GM12878 (cell line): Measurements from ENCODE around the gene KARS1. TPM values are rescaled to one million over a fixed set of nuclear protein-coding genes. Genes with fewer than 3 reads are reported as not detected.

Source experiments
- ATAC-seq: fragments of 200-7000 bp; cut with Tn5 transposase; 3 replicates; pipeline ENCODE4 v1.9.1; 2020; ENCODE audit warnings: mild to moderate bottlenecking, moderate library complexity
- BruUV-seq: library from RNA; stranded (reverse); fragments of 400-500 nt; replicated peaks from 2 replicates; lab custom pipeline; 2021; lab: Mats Ljungman, UMichigan
- CTCF ChIA-PET: fragments of 300-600 bp; sonication (Branson Sonifier 250); formaldehyde crosslinking; extraction: SDS; loops from one replicate; lab custom pipeline; 2021; ENCODE audit warnings: inconsistent platforms; lab: Yijun Ruan, JAX
- POLR2A ChIA-PET: fragments of 350-600 bp; formaldehyde crosslinking; extraction: SDS; loops from one replicate; lab custom pipeline; 2021; ENCODE audit warnings: inconsistent platforms; lab: Charles Lee
- RAD21 ChIA-PET: fragments of 300-600 bp; sonication (Branson Sonifier 250); formaldehyde crosslinking; loops from one replicate; lab custom pipeline; 2023; ENCODE audit warnings: antibody characterized with exemption; ENCODE audit not compliant: unreplicated experiment; lab: Charles Lee
- SMC1A ChIA-PET: fragments of 300-600 bp; sonication (Branson Sonifier 250); formaldehyde crosslinking; loops from one replicate; lab custom pipeline; 2023; ENCODE audit not compliant: unreplicated experiment, uncharacterized antibody; lab: Charles Lee
- DNase-seq: peaks from one replicate; pipeline ENCODE4 v3.0.0-alpha.2; 2011; ENCODE audit warnings: low read depth, low spot score
- FAIRE-seq: peaks from 3 replicates; lab custom pipeline; 2011; peaks lifted over from hg19 to GRCh38; lab: Jason Lieb, UNC
- H2AFZ ChIP-seq: 2 replicates; pipeline ENCODE4 v1.6.0; 2011; ENCODE audit warnings: low read depth, low read length, control low read depth; ENCODE audit not compliant: control insufficient read depth
- H3K27ac ChIP-seq: 2 replicates; pipeline ENCODE4 v1.5.1; 2011; ENCODE audit warnings: control low read depth; ENCODE audit not compliant: control insufficient read depth, insufficient read depth
- H3K27me3 ChIP-seq, 2 experiments: replicated peaks in 1 of 2; 2 replicates each; pipeline versions ENCODE4 v1.6.0 to v1.6.1; 2011; ENCODE audit warnings: low read length in 1 of 2; ENCODE audit not compliant: control insufficient read depth in 2 of 2, insufficient read depth in 2 of 2
- H3K36me3 ChIP-seq, 2 experiments: 2 replicates each; pipeline ENCODE4 v1.5.1; 2011; ENCODE audit warnings: low read length in 1 of 2; ENCODE audit not compliant: control insufficient read depth in 2 of 2, insufficient read depth in 2 of 2
- H3K4me1 ChIP-seq: 2 replicates; pipeline ENCODE4 v1.6.1; 2011; ENCODE audit warnings: mild to moderate bottlenecking, low read length, moderate library complexity, mixed read lengths; ENCODE audit not compliant: control insufficient read depth, insufficient read depth
- H3K4me2 ChIP-seq: 2 replicates; pipeline ENCODE4 v1.6.0; 2011; ENCODE audit warnings: control low read depth; ENCODE audit not compliant: control insufficient read depth, insufficient read depth
- H3K4me3 ChIP-seq: fragments of 200-600 bp; sonication (generic); 2 replicates; pipeline ENCODE4 v1.5.1; 2016
- H3K79me2 ChIP-seq: 2 replicates; pipeline ENCODE4 v1.6.0; 2011; ENCODE audit warnings: low read length; ENCODE audit not compliant: control insufficient read depth, insufficient read depth
- H3K9ac ChIP-seq: 2 replicates; pipeline ENCODE4 v1.8.0; 2011; ENCODE audit warnings: low read length, control low read depth, mixed read lengths; ENCODE audit not compliant: control insufficient read depth, insufficient read depth
- H3K9me3 ChIP-seq: replicated peaks from 3 replicates; pipeline ENCODE4 v1.5.1; 2011; ENCODE audit warnings: mild to moderate bottlenecking, low read length; ENCODE audit not compliant: control insufficient read depth, insufficient read depth
- H4K20me1 ChIP-seq: 2 replicates; pipeline ENCODE4 v1.6.0; 2011; ENCODE audit not compliant: control insufficient read depth, insufficient read depth
- CTCF ChIP-seq, 3 experiments: IDR thresholded peaks in 2 of 3; conservative IDR thresholded peaks in 1 of 3; 2 replicates each; pipeline ENCODE4 v1.5.1; 2011; ENCODE audit warnings: low read depth in 3 of 3, low read length in 3 of 3, mild to moderate bottlenecking in 3 of 3, control low read depth in 2 of 3, moderate library complexity in 2 of 3, inconsistent platforms in 1 of 3, mixed read lengths in 1 of 3; ENCODE audit not compliant: control insufficient read depth in 2 of 3, insufficient read depth in 1 of 3; ENCODE audit errors: extremely low read depth in 1 of 3
- E2F8 ChIP-seq: fragments of 450-650 bp; IDR thresholded peaks from 2 replicates; pipeline ENCODE4 v1.6.1; 2018; ENCODE audit warnings: mild to moderate bottlenecking, low read depth, moderate library complexity; ENCODE audit not compliant: partially characterized antibody
- EP300 ChIP-seq, 2 experiments: fragments of 150-350 bp in 1 of 2; IDR thresholded peaks; 2 replicates each; pipeline ENCODE4 v1.6.1; 2011 to 2012; ENCODE audit warnings: low read depth in 2 of 2, low read length in 2 of 2, borderline replicate concordance in 1 of 2, improper control_type of control experiment in 1 of 2, inconsistent platforms in 1 of 2; ENCODE audit not compliant: control insufficient read depth in 1 of 2
- GATAD2B ChIP-seq: fragments of 450-650 bp; conservative IDR thresholded peaks from 2 replicates; pipeline ENCODE4 v1.6.1; 2017; ENCODE audit warnings: low read depth, mild to moderate bottlenecking, moderate library complexity
- NR2C2 ChIP-seq: IDR thresholded peaks from 2 replicates; pipeline ENCODE4 v1.6.1; 2011; ENCODE audit warnings: borderline replicate concordance, low read depth; ENCODE audit not compliant: control insufficient read depth, insufficient read length
- PBX3 ChIP-seq: IDR thresholded peaks from 2 replicates; pipeline ENCODE4 v1.6.1; 2011; ENCODE audit warnings: mild to moderate bottlenecking, low read depth, low read length, moderate library complexity; ENCODE audit not compliant: insufficient replicate concordance
- USF1 ChIP-seq: IDR thresholded peaks from 2 replicates; pipeline ENCODE4 v1.6.1; 2011; ENCODE audit warnings: borderline replicate concordance, low read depth, mild to moderate bottlenecking, moderate library complexity, mixed read lengths, low read length; ENCODE audit not compliant: insufficient read depth; ENCODE audit errors: extremely low read length
- ZBTB40 ChIP-seq: fragments of 450-650 bp; IDR thresholded peaks from 2 replicates; pipeline ENCODE4 v1.6.1; 2016; ENCODE audit warnings: mild to moderate bottlenecking, moderate library complexity, borderline replicate concordance
- WGBS: methylation state at CpG from one replicate; pipeline ENCODE4 v1.1.6; 2016; ENCODE audit warnings: low lambda C conversion rate; ENCODE audit not compliant: insufficient replicate concordance, insufficient coverage; ENCODE audit errors: missing lambda C conversion rate; 5-methylcytosine and 5-hydroxymethylcytosine counted together
- in situ Hi-C: fragments of 300-500 bp; cut with MboI; formaldehyde crosslinking; loops from 9 replicates; pipeline ENCODE4 v1.14.3; 2018; ENCODE audit warnings: mixed read lengths
- intact Hi-C: fragments of 100-400 bp; cut with micrococcal nuclease; formaldehyde crosslinking; loops from one replicate; pipeline ENCODE4 v1.14.2; 2022; ENCODE audit not compliant: unreplicated experiment
- polyA plus RNA-seq, 11 experiments: library from polyadenylated mRNA; depleted of rRNA in 4 of 11; unstranded in 6 of 11; stranded (reverse) in 5 of 11; fragments of >200 nt; fragmentation: Nextera tagmentation in 4 of 11; fragmentation: Illumina TruSeq in 1 of 11; extraction: Ambion mirVana in 4 of 11; extraction: Trizol in 1 of 11; gene quantifications; 1 replicate in 1 of 11; 2 replicates in 10 of 11; pipeline versions ENCODE4 v1.2.1 to v1.2.3, GENCODE V29; 2011 to 2016; ENCODE audit warnings: inconsistent platforms in 2 of 11, missing spikeins in 2 of 11, low read depth in 1 of 11
- total RNA-seq, 4 experiments: library from RNA; depleted of rRNA in 3 of 4; stranded (reverse); fragments of >200 nt in 3 of 4; fragmentation: Illumina TruSeq in 1 of 4; extraction: Trizol in 1 of 4; gene quantifications; 2 replicates each; pipeline versions ENCODE4 v1.2.1 to v1.2.3, GENCODE V29; 2013 to 2021

KARS1 gene
- total and polyA plus RNA-seq, 10 of the 15 experiments (the other 5 are each of a cell fraction or from before 2014, with no cell fraction given) = 187 to 312 (median 211) TPM

- Histone ChIP-seq H4K20me1 (no peaks in the 10 kb centered on the region), H3K79me2 (no peaks in the 10 kb centered on the region), H3K36me3 (peaks cover 0 to 32% of the 10 kb centered on the region in 2 experiments), H3K27ac (no peak overlapping the region), H3K4me2 (no peak overlapping the region), H3K4me1 (no peaks in the 10 kb centered on the region), H3K27me3 (no peaks in the 10 kb centered on the region), H3K4me3 (no peak overlapping the region), H3K9ac (no peak overlapping the region), H3K9me3 (peaks cover 7% of the 10 kb centered on the region; the same call in 2 of the 3 replicates), H2AFZ (no peak overlapping the region)
- SMC1A ChIA-PET = interaction anchor here (0.8 kb wide), 1 partner anchor 22 kb away, joined by 3 read pairs; no protein-coding TSS in a partner anchor
- intact Hi-C loops = no loop called here
- 97% methylated on average over 6 of the region's 6 CpGs for WGBS
- BruUV-seq = TSS peak; percentile 22
- ATAC-seq (no peak), FAIRE-seq (no peak), DNase-seq (no peak)
- POLR2A ChIA-PET = interaction anchor here (0.7 kb wide), 1 partner anchor 20 kb away, joined by 3 read pairs; no protein-coding TSS in a partner anchor
- RAD21 ChIA-PET = interaction anchor here (1.3 kb wide), 1 partner anchor 20 kb away, joined by 4 read pairs; no protein-coding TSS in a partner anchor
- in situ Hi-C loops = no loop called here
- CTCF ChIA-PET = interaction anchor here (1.7 kb wide), 1 partner anchor 22 kb away, joined by 5 read pairs; no protein-coding TSS in a partner anchor
- no peak for TF ChIP-seq ZBTB40
- no peak for TF ChIP-seq PBX3
- TF ChIP-seq USF1 = no peak
- no peak for TF ChIP-seq CTCF (IDR thresholded peaks at IDR 0.05 in 2 of 3, conservative IDR thresholded peaks at IDR 0.05 in 1 of 3; ENCODE audit: control insufficient read depth in 2 of 3, extremely low read depth in 1 of 3, insufficient read depth in 1 of 3, low read depth in 3 of 3, low read length in 3 of 3)
- TF ChIP-seq NR2C2 = no peak
- no peak for TF ChIP-seq GATAD2B
- no peak for TF ChIP-seq E2F8
- TF ChIP-seq EP300 (IDR thresholded peaks at IDR 0.05; ENCODE audit: borderline replicate concordance in 1 of 2, control insufficient read depth in 1 of 2, low read depth in 2 of 2, low read length in 2 of 2) = no peak
Observed at GRCh38 chr16:75599452-75600277, 47.8 kb downstream of the KARS1 start.
